NCI-H2227 treated with DMSO at 0.1 percent for 48 hours (cell line): ENCODE measurements around the gene MYH7.
"Not testable (repeated sequence)": the region's sequence is repeated elsewhere in the genome, so short reads cannot be mapped to it uniquely, and the experiment has no call there.

Source experiments
- DNase-seq: peaks from one replicate; lab custom pipeline; 2025; lab: John Stamatoyannopoulos, UW

The MYH7 gene

DNA sequence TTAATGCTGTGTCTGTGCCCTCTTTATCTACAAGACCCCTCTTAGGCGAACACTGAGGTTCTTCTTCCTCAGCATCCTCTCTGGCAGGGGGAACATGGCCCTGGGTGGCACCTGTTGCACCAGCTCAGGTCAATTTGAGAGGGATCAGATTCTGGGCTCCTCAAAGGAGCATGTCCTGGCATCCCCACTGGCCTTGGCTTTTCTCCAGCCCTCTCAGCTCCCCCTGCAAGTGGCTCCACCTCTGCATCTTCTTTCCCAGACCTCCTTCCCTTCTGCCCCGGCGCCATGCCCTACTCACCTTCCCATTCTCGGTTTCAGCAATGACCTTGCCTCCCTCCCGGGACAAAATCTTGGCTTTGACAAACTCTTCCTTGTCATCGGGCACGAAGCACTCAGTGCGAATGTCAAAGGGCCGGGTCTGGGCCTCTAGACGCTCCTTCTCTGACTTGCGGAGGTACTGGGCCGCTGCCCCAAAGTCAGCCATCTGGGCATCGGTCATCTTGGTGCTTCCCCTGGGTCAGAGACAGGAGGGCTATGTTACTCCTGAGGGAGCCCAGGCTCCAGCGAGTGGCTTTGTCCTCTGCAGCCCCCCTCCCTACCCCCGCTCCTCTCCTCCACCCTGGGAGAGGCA lies 28.6 kb downstream of the MYH7 start:
- no peak for DNase-seq

DNA sequence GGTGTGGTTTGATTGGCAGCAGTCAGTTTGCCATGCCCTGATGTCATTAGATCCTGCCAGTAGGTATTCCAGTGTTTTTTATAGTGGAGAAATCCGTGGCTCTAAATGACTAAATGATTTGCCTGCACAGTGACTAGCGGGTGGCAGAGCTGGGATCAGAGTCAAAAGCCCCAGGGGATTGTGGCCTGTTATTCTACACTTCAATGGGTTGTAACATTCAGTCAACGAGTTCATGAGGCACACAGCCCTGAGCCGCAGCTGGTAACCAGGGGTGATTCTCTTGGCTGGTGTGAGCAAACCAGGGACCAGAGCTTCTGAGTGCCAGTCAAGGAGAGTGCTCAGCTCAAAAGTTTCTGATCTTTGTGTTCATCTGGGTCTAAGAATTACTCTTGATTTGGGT lies 29.2 kb downstream of the MYH7 start:
- DNase-seq, result no peak

DNA sequence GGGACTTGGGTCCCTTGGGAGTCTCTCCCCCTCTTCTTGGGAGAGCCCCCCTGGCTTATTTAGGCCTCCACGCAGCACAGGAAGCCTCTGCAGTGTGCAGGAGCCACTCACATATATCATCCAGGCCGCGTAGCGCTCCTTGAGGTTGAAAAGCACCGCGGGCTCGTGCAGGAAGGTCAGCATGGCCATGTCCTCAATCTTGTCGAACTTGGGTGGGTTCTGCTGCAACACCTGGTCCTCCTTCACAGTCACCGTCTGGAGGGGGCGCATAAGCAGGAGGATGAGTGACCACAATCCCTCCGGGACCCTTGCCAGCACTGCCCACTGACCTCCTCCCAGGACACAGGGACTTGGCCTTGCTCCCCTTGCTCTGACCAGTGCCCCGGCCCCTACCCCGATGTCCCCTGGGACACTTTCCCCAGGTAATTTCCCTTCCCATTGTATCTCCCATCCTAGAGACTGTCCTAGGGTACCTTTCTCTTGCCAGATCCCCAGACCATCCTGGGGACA lies 29.9 kb downstream of the MYH7 start:
- DNase-seq, result no peak

GRCh38 chr14:23405096-23405495 lies 30.4 kb downstream of the MYH7 start:
- DNase-seq, result no peak

- no peak for DNase-seq
Observed at GRCh38 chr14:23404331-23404900, 31.0 kb downstream of the MYH7 start.

GRCh38 chr14:23403908-23404307 lies 31.6 kb downstream of the MYH7 start:
- DNase-seq, result no peak

- DNase-seq, result no peak
Observed at GRCh38 chr14:23403139-23403438, 32.4 kb downstream of the MYH7 start.

- no peak for DNase-seq
Observed at GRCh38 chr14:23402296-23403138, 32.9 kb downstream of the MYH7 start.

- DNase-seq, result no peak
Observed at GRCh38 chr14:23401291-23401690, 34.2 kb downstream of the MYH7 start.

GRCh38 chr14:23400496-23401149 lies 34.8 kb downstream of the MYH7 start:
- not testable (repeated sequence) for DNase-seq

- DNase-seq, result no peak
Observed at GRCh38 chr14:23399591-23399990, 35.9 kb downstream of the MYH7 start.

- DNase-seq, result no peak
Observed at GRCh38 chr14:23399136-23399535, 36.3 kb downstream of the MYH7 start.

DNA sequence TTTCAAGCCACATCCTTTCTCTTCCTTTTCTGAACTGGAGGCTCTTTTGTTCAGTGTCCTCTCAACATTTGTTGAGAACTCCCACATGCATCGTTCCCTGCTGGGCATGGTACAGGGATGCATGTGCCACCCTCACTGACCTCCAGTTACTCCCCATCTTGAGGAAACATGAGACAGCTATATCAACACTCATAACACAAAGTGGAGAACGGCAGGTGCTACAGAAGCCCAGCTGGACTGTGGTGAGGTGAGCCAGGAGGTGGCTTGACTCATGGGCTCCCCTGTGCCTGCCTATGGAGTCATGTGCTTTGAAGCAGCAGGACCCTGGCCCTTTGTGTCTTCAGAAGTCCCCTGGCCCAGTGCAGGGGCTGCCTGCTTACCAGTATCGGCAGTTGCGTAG lies 37.1 kb downstream of the MYH7 start:
- DNase-seq, result no peak

GRCh38 chr14:23396781-23397407 lies 38.6 kb downstream of the MYH7 start:
- DNase-seq, result no peak

DNA sequence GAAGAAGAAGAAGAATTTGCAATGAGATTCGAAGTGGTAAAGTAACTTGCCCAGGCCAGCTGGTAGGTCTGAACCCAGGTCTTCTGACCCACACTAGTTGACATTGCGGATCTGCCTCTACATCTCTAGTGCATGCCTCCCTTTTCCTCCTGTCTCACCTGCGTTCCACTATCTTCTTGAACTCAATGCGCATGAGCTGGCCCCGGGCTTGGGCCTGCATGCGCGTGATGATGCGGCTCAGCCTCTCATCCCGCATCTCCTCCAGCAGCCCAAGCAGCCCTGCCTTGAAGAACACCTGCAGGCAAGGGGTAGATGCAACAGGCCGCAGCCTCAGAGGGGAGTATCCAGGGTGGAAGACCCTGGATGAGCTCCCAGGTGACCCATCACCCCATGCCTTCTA lies 39.3 kb downstream of the MYH7 start:
- no peak for DNase-seq

DNA sequence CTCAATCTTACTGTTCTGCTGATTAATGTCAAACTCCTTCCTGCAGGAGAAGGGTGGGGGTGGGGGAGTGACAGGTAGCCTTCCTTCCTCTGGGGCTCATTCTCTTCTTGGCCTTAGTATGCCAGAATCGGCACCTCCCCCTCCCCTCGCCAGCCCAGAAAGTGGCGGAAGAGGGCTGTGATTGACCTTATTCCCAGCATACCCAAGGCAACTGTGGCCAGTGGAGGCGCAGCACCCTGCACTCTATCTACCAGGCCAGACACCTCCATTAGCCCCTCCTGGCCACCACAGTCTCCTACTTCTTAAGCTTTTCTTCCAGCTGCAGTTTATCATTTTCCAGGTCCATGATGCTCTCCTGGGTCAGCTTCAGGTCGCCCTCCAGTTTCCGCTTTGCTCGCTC lies 42.8 kb downstream of the MYH7 start:
- DNase-seq, result no peak

GRCh38 chr14:23389871-23390270 lies 45.6 kb downstream of the MYH7 start:
- not testable (repeated sequence) for DNase-seq

GRCh38 chr14:23389396-23389795 lies 46.1 kb downstream of the MYH7 start:
- no peak for DNase-seq

DNA sequence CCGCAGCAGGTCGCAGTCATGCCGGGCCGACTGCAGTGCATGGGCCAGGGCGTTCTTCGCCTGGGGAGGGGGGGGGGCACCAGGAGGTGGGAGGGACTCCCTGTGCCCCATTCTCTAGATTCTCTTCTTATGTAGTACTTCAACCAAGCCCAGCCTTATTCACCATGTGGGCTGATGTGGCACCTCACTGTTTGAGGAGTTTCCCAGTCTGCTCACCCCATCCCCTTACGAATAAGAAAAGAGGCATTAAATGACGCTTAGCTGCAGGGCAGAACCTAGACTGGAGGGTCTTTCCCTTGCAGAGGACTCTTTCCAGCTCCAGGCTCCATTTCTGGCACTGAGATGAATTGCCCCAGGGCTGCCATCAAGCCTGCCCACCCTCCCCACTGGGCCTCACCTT lies 46.5 kb downstream of the MYH7 start:
- no peak for DNase-seq

GRCh38 chr14:23387916-23388882 lies 47.3 kb downstream of the MYH7 start:
- no peak for DNase-seq

GRCh38 chr14:23386999-23387398 lies 48.5 kb downstream of the MYH7 start:
- no peak for DNase-seq
